HEK293T (cell line): ENCODE data around the gene FAM118B.

Experiments
- BHLHE40 ChIP-seq: fragments of 450-650 bp; IDR thresholded peaks from 2 replicates; pipeline ENCODE4 v1.6.1; 2016; ENCODE audit warnings: mild to moderate bottlenecking, moderate library complexity, borderline replicate concordance
- CTBP1 ChIP-seq: fragments of 450-650 bp; IDR thresholded peaks from 2 replicates; pipeline ENCODE4 v1.6.1; 2016; ENCODE audit warnings: borderline replicate concordance
- ELF4 ChIP-seq: fragments of 450-650 bp; IDR thresholded peaks from 2 replicates; pipeline ENCODE4 v1.6.1; 2017; ENCODE audit warnings: antibody characterized with exemption
- FOXK2 ChIP-seq: fragments of 450-650 bp; IDR thresholded peaks from 2 replicates; pipeline ENCODE4 v1.6.1; 2016; ENCODE audit warnings: mild to moderate bottlenecking
- NFRKB ChIP-seq: fragments of 450-650 bp; IDR thresholded peaks from 2 replicates; pipeline ENCODE4 v1.6.1; 2016; ENCODE audit warnings: mild to moderate bottlenecking, moderate library complexity
- SP1 ChIP-seq: fragments of 450-650 bp; IDR thresholded peaks from 2 replicates; pipeline ENCODE4 v1.6.1; 2017
- SUZ12 ChIP-seq: fragments of 450-650 bp; IDR thresholded peaks from 2 replicates; pipeline ENCODE4 v1.6.1; 2016; ENCODE audit warnings: mild to moderate bottlenecking
- ZNF384 ChIP-seq: fragments of 450-650 bp; IDR thresholded peaks from 2 replicates; pipeline ENCODE4 v1.6.1; 2016
- TF ChIP-seq, protein P1 (sequence below): fragments of 450-650 bp; IDR thresholded peaks from 2 replicates; pipeline ENCODE4 v1.6.1; 2016

GRCh38 chr11:126262216-126262615 lies 50.6 kb downstream of the FAM118B start:
- TF ChIP-seq SP1 (no peak), BHLHE40 (no peak), SUZ12 (no peak), ELF4 (no peak), FOXK2 (no peak), ZNF384 (no peak), CTBP1 (no peak), NFRKB (no peak)
- TF ChIP-seq, protein P1, sequence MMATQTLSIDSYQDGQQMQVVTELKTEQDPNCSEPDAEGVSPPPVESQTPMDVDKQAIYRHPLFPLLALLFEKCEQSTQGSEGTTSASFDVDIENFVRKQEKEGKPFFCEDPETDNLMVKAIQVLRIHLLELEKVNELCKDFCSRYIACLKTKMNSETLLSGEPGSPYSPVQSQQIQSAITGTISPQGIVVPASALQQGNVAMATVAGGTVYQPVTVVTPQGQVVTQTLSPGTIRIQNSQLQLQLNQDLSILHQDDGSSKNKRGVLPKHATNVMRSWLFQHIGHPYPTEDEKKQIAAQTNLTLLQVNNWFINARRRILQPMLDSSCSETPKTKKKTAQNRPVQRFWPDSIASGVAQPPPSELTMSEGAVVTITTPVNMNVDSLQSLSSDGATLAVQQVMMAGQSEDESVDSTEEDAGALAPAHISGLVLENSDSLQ: no peak
